ENCODE results near the gene ENAH. TPM values are rescaled to one million over a fixed set of nuclear protein-coding genes. Genes with fewer than 3 reads are reported as not detected.
A peak's percentile ranks its signal among the peaks of the same experiment; 100 is the strongest.

ENAH gene
- total and polyA plus RNA-seq, 9 of the 15 experiments (the other 6 are each of a cell fraction or from before 2014, with no cell fraction given), result 0.03 to 1.2 (median 0.15) TPM

GRCh38 chr1:225466848-225467192 is 186.1 kb downstream of the ENAH start (continued):
- TF ChIP-seq RBM22 (IDR thresholded peaks at IDR 0.05; ENCODE audit: low read depth, low read length, poor library complexity, severe bottlenecking), result no peak
- TF ChIP-seq ZBTB5 (IDR thresholded peaks at IDR 0.05), result no peak
- no peak for TF ChIP-seq CEBPB (tag; IDR thresholded peaks at IDR 0.05)
- no peak for TF ChIP-seq PRDM10 (IDR thresholded peaks at IDR 0.05; ENCODE audit: partially characterized antibody)
- TF ChIP-seq GATAD2B (IDR thresholded peaks at IDR 0.05; ENCODE audit: borderline replicate concordance), result no peak
- TF ChIP-seq MBD2 (IDR thresholded peaks at IDR 0.05; ENCODE audit: borderline replicate concordance, low read depth), result no peak
- TF ChIP-seq MECOM (CRISPR knock-in tag; IDR thresholded peaks at IDR 0.05), result peak; percentile 63; the same call in 1 of the 2 replicates
- no peak for TF ChIP-seq TRIM25 (IDR thresholded peaks at IDR 0.05; ENCODE audit: borderline replicate concordance)
- no peak for TF ChIP-seq NKRF (IDR thresholded peaks at IDR 0.05; ENCODE audit: borderline replicate concordance)
- no peak for TF ChIP-seq IFI16 (CRISPR knock-in tag; IDR thresholded peaks at IDR 0.05)
- no peak for TF ChIP-seq RNF219 (CRISPR knock-in tag; IDR thresholded peaks at IDR 0.05)
- TF ChIP-seq ZBTB33 (CRISPR knock-in tag; IDR thresholded peaks at IDR 0.05), result no peak
- no peak for TF ChIP-seq MED1 (CRISPR knock-in tag; IDR thresholded peaks at IDR 0.05; ENCODE audit: borderline replicate concordance)
